ENCODE results near the gene NAV2.

DNA sequence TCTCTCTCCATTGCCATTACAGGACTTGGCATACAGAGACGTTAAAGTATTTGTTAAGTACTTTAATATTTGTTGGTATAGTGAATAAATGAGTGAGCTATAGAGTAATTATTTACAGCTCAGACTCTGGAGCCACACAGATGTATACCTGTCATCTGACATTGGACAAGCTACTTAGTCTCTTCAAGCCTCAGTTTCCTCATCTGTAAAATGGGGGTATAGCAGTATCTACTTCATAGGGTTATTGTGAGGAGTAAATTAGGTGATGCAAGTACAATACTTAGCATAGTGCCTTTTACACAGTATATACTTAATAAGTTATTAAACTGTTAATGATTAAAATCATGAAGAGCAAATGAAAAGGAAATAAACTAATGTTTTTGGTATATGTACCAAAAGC is 203.2 kb downstream of the NAV2 start:
- TF ChIP-seq EZH2 (IDR thresholded peaks at IDR 0.05) (no peak), POLR2AphosphoS5 (IDR thresholded peaks at IDR 0.05; ENCODE audit: borderline replicate concordance, low read depth, low read length) (no peak), FOXP2 (optimal IDR thresholded peaks at IDR 0.05; ENCODE audit: control extremely low read depth, extremely low read length, insufficient read depth) (no peak)

Measured in SK-N-MC (cell line).